Measurements from ENCODE around the gene CDADC1. TPM values are rescaled to one million over a fixed set of nuclear protein-coding genes. Genes with fewer than 3 reads are reported as not detected.

Gene CDADC1
- total RNA-seq, 1 experiment from 2014 or later = 4.0 TPM

DNA sequence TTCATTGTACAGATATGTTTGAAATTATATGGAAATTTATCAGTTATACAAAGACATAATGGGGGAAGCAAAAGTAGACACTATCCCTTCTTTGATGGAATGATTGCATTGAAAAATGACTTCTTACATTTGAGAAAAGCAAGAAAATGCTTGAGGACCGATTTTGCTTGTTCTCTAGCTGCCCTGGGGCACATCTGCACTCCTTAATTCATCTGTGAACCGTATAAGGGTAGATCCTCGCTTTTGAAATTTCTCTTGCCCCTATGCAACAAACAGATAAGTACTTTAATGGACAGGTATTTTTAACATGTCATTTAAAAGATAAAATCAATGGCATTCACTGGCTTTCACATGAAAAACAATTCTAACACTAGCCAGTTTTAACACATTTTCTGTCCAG is 41.1 kb upstream of the CDADC1 start:
- H3K4me3 Mint-ChIP-seq = no peak overlapping the region
- no peaks in the 10 kb centered on the region for H3K27me3 Mint-ChIP-seq (ENCODE audit: low read depth)
- ChIA-PET CTCF (no interaction called here), POLR2A (no interaction called here)
- H3K9me3 Mint-ChIP-seq = 0 out of 2 replicates have a peak, but pooled peaks cover 3% of the 10 kb centered on the region
- H3K36me3 Mint-ChIP-seq = peaks cover 16% of the 10 kb centered on the region
- no peaks in the 10 kb centered on the region for H3K4me1 Mint-ChIP-seq
- DNase-seq (ENCODE audit: low spot score) = no peak
- ATAC-seq = no peak
- no peak for TF ChIP-seq CREM (CRISPR knock-in tag; IDR thresholded peaks at IDR 0.05)
- no peak for TF ChIP-seq JAZF1 (CRISPR knock-in tag; IDR thresholded peaks at IDR 0.05)
- no peak for TF ChIP-seq NFYB (CRISPR knock-in tag; conservative IDR thresholded peaks at IDR 0.05; ENCODE audit: low read depth)
- TF ChIP-seq EMX1 (CRISPR knock-in tag; IDR thresholded peaks at IDR 0.05) = no peak
- TF ChIP-seq, protein P1, sequence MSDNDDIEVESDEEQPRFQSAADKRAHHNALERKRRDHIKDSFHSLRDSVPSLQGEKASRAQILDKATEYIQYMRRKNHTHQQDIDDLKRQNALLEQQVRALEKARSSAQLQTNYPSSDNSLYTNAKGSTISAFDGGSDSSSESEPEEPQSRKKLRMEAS (CRISPR knock-in tag; IDR thresholded peaks at IDR 0.05) = no peak
- TF ChIP-seq, protein P2, sequence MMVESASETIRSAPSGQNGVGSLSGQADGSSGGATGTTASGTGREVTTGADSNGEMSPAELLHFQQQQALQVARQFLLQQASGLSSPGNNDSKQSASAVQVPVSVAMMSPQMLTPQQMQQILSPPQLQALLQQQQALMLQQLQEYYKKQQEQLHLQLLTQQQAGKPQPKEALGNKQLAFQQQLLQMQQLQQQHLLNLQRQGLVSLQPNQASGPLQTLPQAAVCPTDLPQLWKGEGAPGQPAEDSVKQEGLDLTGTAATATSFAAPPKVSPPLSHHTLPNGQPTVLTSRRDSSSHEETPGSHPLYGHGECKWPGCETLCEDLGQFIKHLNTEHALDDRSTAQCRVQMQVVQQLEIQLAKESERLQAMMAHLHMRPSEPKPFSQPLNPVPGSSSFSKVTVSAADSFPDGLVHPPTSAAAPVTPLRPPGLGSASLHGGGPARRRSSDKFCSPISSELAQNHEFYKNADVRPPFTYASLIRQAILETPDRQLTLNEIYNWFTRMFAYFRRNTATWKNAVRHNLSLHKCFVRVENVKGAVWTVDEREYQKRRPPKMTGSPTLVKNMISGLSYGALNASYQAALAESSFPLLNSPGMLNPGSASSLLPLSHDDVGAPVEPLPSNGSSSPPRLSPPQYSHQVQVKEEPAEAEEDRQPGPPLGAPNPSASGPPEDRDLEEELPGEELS (CRISPR knock-in tag; IDR thresholded peaks at IDR 0.05) = no peak
- TF ChIP-seq ZNF138 (CRISPR knock-in tag; conservative IDR thresholded peaks at IDR 0.05) = no peak
- TF ChIP-seq RORB (CRISPR knock-in tag; IDR thresholded peaks at IDR 0.05) = no peak
- no peak for TF ChIP-seq ZNF423 (CRISPR knock-in tag; IDR thresholded peaks at IDR 0.05)
- TF ChIP-seq ATF1 (CRISPR knock-in tag; IDR thresholded peaks at IDR 0.05) = no peak
- no peak for TF ChIP-seq ZBTB21 (CRISPR knock-in tag; IDR thresholded peaks at IDR 0.05; ENCODE audit: borderline replicate concordance)
- TF ChIP-seq, protein P3, sequence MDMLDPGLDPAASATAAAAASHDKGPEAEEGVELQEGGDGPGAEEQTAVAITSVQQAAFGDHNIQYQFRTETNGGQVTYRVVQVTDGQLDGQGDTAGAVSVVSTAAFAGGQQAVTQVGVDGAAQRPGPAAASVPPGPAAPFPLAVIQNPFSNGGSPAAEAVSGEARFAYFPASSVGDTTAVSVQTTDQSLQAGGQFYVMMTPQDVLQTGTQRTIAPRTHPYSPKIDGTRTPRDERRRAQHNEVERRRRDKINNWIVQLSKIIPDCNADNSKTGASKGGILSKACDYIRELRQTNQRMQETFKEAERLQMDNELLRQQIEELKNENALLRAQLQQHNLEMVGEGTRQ (CRISPR knock-in tag; IDR thresholded peaks at IDR 0.05) = no peak
- TF ChIP-seq NR3C1 (CRISPR knock-in tag; conservative IDR thresholded peaks at IDR 0.05; ENCODE audit: low read depth) = no peak
- TF ChIP-seq, protein P4, sequence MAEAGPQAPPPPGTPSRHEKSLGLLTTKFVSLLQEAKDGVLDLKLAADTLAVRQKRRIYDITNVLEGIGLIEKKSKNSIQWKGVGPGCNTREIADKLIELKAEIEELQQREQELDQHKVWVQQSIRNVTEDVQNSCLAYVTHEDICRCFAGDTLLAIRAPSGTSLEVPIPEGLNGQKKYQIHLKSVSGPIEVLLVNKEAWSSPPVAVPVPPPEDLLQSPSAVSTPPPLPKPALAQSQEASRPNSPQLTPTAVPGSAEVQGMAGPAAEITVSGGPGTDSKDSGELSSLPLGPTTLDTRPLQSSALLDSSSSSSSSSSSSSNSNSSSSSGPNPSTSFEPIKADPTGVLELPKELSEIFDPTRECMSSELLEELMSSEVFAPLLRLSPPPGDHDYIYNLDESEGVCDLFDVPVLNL (CRISPR knock-in tag; IDR thresholded peaks at IDR 0.05; ENCODE audit: borderline replicate concordance, low read depth) = no peak
- no peak for TF ChIP-seq SP1 (CRISPR knock-in tag; conservative IDR thresholded peaks at IDR 0.05)
- TF ChIP-seq, protein P5, sequence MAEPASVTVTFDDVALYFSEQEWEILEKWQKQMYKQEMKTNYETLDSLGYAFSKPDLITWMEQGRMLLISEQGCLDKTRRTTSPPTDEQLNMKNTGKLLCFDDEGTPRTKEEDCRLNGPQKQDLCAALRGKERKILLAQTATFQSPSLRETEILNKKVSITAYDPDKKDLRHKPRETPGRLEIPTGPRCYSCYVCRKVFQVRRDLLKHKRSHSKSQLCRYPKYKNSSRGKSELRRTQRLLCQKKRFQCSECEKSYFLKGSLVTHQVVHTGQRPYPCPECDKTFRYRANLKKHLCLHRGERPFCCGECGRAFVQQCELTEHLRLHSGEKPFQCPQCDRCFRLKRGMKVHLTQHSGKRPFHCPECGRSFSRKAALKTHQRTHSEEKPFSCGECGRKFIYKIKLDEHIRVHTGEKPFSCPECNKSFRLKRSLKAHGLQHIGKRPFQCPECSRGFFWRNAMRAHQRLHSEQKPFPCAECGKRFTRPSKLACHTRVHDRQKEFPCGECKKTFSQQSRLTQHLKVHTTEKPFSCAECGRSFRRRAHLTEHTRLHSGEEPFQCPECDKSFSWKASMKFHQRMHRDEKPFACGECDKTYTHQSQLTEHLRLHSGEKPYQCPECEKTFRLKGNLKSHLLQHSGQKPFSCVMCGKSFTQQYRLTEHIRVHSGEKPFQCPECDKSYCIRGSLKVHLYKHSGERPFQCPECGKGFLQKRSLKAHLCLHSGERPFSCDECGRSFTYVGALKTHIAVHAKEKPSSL (CRISPR knock-in tag; conservative IDR thresholded peaks at IDR 0.05) = no peak
- no peak for TF ChIP-seq JUN (CRISPR knock-in tag; IDR thresholded peaks at IDR 0.05)
- no peak for TF ChIP-seq CREB1 (CRISPR knock-in tag; IDR thresholded peaks at IDR 0.05)
- no peak for TF ChIP-seq NFE2L1 (CRISPR knock-in tag; IDR thresholded peaks at IDR 0.05)
- TF ChIP-seq, protein P6, sequence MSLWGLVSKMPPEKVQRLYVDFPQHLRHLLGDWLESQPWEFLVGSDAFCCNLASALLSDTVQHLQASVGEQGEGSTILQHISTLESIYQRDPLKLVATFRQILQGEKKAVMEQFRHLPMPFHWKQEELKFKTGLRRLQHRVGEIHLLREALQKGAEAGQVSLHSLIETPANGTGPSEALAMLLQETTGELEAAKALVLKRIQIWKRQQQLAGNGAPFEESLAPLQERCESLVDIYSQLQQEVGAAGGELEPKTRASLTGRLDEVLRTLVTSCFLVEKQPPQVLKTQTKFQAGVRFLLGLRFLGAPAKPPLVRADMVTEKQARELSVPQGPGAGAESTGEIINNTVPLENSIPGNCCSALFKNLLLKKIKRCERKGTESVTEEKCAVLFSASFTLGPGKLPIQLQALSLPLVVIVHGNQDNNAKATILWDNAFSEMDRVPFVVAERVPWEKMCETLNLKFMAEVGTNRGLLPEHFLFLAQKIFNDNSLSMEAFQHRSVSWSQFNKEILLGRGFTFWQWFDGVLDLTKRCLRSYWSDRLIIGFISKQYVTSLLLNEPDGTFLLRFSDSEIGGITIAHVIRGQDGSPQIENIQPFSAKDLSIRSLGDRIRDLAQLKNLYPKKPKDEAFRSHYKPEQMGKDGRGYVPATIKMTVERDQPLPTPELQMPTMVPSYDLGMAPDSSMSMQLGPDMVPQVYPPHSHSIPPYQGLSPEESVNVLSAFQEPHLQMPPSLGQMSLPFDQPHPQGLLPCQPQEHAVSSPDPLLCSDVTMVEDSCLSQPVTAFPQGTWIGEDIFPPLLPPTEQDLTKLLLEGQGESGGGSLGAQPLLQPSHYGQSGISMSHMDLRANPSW (CRISPR knock-in tag; conservative IDR thresholded peaks at IDR 0.05; ENCODE audit: low read depth) = no peak
- no peak overlapping the region for H3K27ac Mint-ChIP-seq

All from WTC11 (cell line).